Type B pancreatic cell (in vitro differentiated cells): ENCODE results near the gene RAMAC. TPM values are rescaled to one million over a fixed set of nuclear protein-coding genes. Genes with fewer than 3 reads are reported as not detected.

Experiments used
- DNase-seq: peaks from one replicate; pipeline ENCODE4 v3.0.0; 2021; ENCODE audit warnings: mixed read lengths; ENCODE audit not compliant: unreplicated experiment; ENCODE audit errors: extremely low spot score
- H3K27ac Mint-ChIP-seq: 2 replicates; pipeline ENCODE4 v1.8.0; 2021; ENCODE audit warnings: mild to moderate bottlenecking, mixed read lengths
- H3K27me3 Mint-ChIP-seq: 2 replicates; pipeline ENCODE4 v1.8.0; 2021; ENCODE audit warnings: mixed read lengths
- H3K36me3 Mint-ChIP-seq: 2 replicates; pipeline ENCODE4 v1.8.0; 2021; ENCODE audit warnings: mixed read lengths
- H3K4me1 Mint-ChIP-seq: one replicate; pipeline ENCODE4 v1.8.0; 2021; ENCODE audit warnings: mixed read lengths; ENCODE audit not compliant: unreplicated experiment
- H3K4me3 Mint-ChIP-seq: 2 replicates; pipeline ENCODE4 v1.8.0; 2021; ENCODE audit warnings: mild to moderate bottlenecking, mixed read lengths
- H3K9me3 Mint-ChIP-seq: 2 replicates; pipeline ENCODE4 v1.8.0; 2021; ENCODE audit warnings: mixed read lengths
- CTCF ChIP-seq: fragments of 200-600 bp; sonication (generic); conservative IDR thresholded peaks from 2 replicates; pipeline ENCODE4 v1.5.0; 2021; ENCODE audit warnings: antibody characterized with exemption, mild to moderate bottlenecking
- total RNA-seq: library from RNA; stranded (reverse); gene quantifications from 2 replicates; pipeline ENCODE4 v1.2.1, GENCODE V29; 2021; ENCODE audit warnings: low replicate concordance

Gene RAMAC
- total RNA-seq, 1 donor from 2014 or later, result 31.1 TPM

GRCh38 chr15:82950746-82951370 lies 35.2 kb upstream of the RAMAC start:
- H3K4me1 Mint-ChIP-seq, result no peaks in the 10 kb centered on the region

GRCh38 chr15:82951472-82952157 lies 34.4 kb upstream of the RAMAC start:
- DNase-seq, result no peak
- H3K27me3 Mint-ChIP-seq, result no peaks in the 10 kb centered on the region
- H3K27ac Mint-ChIP-seq, result peak overlapping the region; percentile 80
- H3K36me3 Mint-ChIP-seq, result no peaks in the 10 kb centered on the region
- TF ChIP-seq CTCF, result no peak
- H3K4me3 Mint-ChIP-seq, result no peak overlapping the region
- H3K9me3 Mint-ChIP-seq, result no peaks in the 10 kb centered on the region
- H3K4me1 Mint-ChIP-seq, result no peaks in the 10 kb centered on the region

More at GRCh38 chr15:82950746-82951370, 35.2 kb upstream of the RAMAC start:
- no peak for DNase-seq
- no peak overlapping the region for H3K27ac Mint-ChIP-seq
- H3K9me3 Mint-ChIP-seq, result no peaks in the 10 kb centered on the region
- no peak for TF ChIP-seq CTCF
- H3K36me3 Mint-ChIP-seq, result no peaks in the 10 kb centered on the region
- H3K4me3 Mint-ChIP-seq, result no peak overlapping the region
- no peaks in the 10 kb centered on the region for H3K27me3 Mint-ChIP-seq

GRCh38 chr15:82952158-82953081 lies 33.6 kb upstream of the RAMAC start, which contains the start of gene HOMER2:
TSS of gene HOMER2 (minus strand) at chr15:82952720. CDS start at chr15:82952535, 185 bp downstream.
- TF ChIP-seq CTCF, result peak; percentile 16
- Mint-ChIP-seq H3K4me3 (peak within 1 kb of the TSS; percentile 78), H3K9me3 (no peaks in the 10 kb centered on the region), H3K36me3 (no peaks in the 10 kb centered on the region), H3K27me3 (no peaks in the 10 kb centered on the region), H3K27ac (peak within 1 kb of the TSS; percentile 80), H3K4me1 (no peaks in the 10 kb centered on the region)
- DNase-seq, result peak; percentile 72

GRCh38 chr15:82958638-82959037 lies 27.4 kb upstream of the RAMAC start:
- Mint-ChIP-seq H3K27me3 (no peaks in the 10 kb centered on the region), H3K36me3 (no peaks in the 10 kb centered on the region), H3K9me3 (no peaks in the 10 kb centered on the region), H3K4me1 (no peaks in the 10 kb centered on the region), H3K27ac (no peak overlapping the region), H3K4me3 (no peak overlapping the region)
- DNase-seq, result no peak
- no peak for TF ChIP-seq CTCF

- Mint-ChIP-seq H3K4me1 (no peaks in the 10 kb centered on the region), H3K36me3 (no peaks in the 10 kb centered on the region), H3K4me3 (no peak overlapping the region), H3K27ac (no peak overlapping the region), H3K9me3 (no peaks in the 10 kb centered on the region), H3K27me3 (no peaks in the 10 kb centered on the region)
- no peak for TF ChIP-seq CTCF
- DNase-seq, result no peak
Measured at GRCh38 chr15:82959423-82959822, 26.6 kb upstream of the RAMAC start.
